Stimulated activated CD4-positive, alpha-beta T cell treated with anti-CD3 and anti-CD28 coated beads, TNF-alpha, amount 100 ng/mL, for 48 hours (primary cell): Measurements from ENCODE around the gene ATP2B2.
"Not testable (repeated sequence)": the region's sequence is repeated elsewhere in the genome, so short reads cannot be mapped to it uniquely, and the experiment has no call there.

ENCODE experiments used
- DNase-seq, 3 donors: peaks; one replicate each; pipeline ENCODE4 v3.0.0-alpha.2; 2020; ENCODE audit warnings: low read depth in 3 of 3

ATP2B2 gene

DNA sequence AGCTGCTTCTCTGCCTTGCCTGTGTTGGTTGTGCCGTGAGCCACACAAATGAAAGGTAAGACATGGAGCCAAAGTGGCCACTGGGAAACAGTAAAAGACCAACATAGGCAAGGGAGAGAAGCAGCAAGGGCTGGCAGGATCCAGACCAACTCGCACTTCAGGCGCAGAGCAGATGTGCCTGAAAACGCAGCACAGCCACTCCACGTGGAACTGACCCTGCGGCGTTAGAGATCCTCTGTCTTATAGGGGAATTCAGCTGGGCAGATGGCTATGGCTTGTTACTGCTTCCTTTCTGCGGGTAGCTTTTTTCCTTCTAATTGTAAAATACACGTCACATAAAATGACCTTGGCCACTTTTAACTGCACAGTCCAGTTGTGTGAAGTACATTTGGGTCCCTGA, 202.3 kb downstream of the ATP2B2 start:
- DNase-seq, result no peak

DNA sequence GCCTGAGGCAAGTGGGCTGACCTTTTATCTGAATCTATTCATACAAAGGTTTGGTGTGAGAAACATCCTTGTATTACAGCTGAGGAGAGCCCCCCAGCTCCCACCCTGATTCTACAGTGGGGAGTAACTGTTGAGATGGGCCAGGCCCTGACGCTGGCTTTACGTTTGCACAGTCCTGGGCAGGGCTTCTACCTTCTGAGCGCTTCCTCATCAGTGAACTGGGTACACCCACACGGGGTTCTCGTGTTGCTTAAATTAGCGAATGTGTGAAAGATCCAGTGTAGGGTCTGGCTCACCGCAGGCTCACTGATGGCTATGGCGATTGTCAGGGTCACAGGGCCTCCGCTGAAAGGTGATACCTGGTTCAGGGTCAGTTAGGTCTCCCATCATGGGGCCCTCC, 205.3 kb downstream of the ATP2B2 start:
- DNase-seq, result no peak

DNA sequence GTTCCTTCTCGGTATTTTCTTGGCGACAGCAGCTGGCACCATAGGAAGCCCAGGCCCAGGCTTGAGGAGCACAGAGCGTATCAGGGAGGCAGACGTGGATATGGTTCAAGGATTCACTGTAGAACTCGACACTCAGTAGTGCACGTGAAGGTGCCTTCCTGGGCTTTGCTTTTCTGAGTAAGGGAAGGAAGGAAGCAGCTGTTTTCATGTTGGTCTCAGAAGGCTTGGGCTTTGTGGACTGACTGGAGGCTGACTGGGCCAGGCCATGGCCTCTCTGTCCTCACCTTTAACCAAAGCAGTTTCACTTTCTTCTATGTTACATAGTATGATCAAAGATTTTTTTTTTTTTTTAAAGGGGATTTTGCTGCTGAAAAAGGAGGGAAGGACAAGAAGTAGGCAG, 205.7 kb downstream of the ATP2B2 start:
- no peak for DNase-seq

DNA sequence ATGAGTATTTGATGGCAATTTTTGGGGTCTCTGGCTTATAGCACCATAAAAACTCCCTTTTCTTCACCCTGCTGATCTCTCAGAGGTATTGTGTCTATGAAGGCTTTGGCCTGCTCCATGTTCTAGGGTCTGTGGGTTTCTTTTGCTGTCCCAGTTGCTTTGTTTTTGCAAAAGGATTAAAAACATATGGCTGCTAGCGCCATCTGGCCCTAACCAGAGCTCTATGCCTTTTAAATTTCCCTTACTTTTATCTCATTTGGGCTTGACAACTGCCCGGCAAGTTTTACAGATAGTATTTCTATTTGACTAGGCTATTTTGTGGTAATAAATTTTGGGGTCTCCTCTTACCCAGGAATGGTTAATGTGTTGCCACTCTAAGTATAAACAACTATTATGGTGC, 206.2 kb downstream of the ATP2B2 start:
- DNase-seq, result no peak

DNA sequence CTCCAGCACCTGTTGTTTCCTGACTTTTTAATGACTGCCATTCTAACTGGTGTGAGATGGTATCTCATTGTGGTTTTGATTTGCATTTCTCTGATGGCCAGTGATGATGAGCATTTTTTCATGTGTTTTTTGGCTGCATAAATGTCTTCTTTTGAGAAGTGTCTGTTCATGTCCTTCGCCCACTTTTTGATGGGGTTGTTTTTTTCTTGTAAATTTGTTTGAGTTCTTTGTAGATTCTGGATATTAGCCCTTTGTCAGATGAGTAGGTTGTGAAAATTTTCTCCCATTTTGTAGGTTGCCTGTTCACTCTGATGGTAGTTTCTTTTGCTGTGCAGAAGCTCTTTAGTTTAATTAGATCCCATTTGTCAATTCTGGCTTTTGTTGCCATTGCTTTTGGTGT, 207.3 kb downstream of the ATP2B2 start:
- not testable (repeated sequence) for DNase-seq

DNA sequence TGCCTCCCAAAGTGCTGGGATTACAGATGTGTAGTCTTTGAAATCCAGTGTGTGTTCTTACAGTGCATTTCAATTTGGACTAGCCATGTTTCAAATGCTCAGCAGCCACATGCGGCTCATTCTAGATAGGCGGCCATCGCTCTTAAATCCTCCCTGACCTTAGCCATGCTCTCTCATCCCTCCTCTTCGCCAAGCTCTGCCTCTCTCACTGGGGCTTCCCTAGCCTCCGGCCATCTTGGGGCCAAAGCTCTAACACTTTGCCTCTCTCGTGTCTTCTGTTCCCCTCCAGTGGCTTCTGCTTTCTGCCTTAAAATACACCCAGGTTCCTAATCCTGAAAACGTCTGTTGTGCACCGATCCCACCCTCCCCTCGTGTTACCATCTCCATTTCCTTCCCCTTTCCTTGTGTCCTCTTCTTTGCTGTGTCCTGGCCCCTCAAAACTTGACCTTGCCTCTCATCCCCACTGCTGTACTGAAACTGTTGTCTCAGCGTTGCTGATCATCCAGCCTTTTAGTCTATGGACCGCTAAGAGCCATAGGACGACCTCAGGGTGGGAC, 211.3 kb downstream of the ATP2B2 start:
- DNase-seq, result no peak

DNA sequence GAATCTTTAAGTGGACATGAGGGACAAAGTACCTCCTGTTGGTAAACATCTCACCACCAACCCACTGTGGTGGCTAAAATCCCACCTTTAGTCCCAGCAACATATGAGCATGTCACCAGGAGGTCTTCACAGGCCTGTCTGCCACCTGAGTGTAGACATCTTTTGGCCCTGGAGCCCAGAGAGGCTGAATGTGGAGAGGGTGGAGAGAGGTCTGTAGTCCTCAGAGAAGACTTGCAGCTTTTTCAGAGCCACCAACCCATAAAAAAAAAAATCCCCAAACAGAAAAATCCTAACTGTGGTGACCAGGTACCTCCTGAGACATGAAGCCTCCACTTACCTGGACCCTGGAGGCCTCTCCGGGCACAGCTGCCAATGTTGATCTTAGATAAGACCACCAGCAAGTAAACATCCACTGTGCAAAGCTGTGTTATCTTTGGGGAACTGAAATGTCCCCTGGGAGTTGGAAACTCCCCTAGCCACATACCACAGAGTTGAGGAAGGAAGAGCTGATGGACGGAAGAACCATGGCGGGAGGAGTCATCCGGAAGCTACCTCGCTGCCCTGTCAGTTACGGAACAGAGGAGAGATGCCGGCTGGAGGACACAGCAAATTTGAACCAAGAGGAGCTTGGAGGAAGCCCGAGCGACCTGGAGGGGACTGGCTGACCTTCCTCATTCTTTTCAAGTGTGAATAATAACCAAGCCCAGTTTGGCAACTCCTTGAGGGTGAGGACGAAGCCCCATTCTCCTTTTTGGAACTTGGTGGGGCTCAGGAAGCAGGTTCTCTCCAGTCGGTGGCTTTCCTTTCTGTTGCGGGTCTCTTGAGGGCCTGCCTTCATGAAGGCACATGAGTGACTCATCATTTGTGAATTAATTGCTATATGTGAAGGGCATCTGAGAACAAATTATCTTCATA, 212.6 kb downstream of the ATP2B2 start, which contains the start of gene GHRL:
GHRL (minus strand) TSS at position 443 of the 915 bp plus-strand sequence. CDS start 2,767 bp downstream, outside the sequence.
- no peak for DNase-seq

DNA sequence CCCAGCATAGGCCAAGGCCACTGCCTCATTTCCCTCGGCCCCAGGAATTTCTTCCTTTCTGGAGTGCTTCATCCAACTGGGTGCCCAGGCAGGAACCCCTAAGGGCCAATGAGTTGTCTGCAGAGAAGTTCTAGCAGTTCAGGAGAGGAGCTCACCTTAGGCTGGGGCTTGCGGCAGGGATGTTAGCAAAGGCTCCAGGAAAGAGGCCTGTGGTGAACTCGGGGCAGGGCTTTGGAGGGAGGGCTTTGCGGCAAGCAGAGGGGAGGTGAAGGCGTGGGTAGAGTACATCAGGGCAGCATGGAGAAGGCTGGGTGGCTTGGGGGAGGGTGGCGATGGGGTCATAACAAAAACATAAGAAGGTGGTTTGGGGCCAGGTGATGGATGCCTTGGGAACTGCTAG, 213.7 kb downstream of the ATP2B2 start:
- no peak for DNase-seq

DNA sequence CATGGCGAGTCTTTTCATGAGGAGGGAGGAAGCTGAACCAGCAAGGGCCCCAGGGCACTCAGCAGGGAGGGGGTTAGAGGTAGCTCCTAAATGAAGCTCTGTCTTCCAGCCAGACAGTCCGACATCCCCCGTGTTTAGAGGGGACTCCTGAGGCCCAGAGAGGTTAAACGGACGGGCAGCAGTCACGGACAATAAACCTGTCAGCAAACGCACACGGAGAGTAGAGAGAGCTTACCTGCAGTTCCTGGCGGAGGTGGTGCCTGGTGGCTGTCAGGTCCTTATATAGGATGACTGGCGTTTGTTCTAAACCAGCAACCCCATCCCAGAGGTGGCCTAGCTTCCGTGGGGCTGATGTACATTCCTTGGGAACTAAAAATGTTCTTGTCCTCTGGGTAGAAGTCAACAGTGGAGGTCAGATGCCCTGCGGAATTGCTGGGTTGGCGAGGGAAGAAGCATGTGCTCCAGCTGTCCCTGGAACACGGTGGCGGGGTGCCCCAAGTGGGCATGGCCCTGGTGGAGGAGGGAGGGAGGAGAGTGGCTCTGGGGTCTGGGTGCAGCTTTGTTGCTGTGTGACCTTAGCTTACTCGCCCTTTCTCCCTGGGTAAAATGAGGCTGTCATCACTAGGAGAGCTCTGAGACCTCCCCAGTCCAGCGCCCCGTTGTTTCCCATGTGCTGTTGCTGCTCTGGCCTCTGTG, 214.8 kb downstream of the ATP2B2 start:
- no peak for DNase-seq

DNA sequence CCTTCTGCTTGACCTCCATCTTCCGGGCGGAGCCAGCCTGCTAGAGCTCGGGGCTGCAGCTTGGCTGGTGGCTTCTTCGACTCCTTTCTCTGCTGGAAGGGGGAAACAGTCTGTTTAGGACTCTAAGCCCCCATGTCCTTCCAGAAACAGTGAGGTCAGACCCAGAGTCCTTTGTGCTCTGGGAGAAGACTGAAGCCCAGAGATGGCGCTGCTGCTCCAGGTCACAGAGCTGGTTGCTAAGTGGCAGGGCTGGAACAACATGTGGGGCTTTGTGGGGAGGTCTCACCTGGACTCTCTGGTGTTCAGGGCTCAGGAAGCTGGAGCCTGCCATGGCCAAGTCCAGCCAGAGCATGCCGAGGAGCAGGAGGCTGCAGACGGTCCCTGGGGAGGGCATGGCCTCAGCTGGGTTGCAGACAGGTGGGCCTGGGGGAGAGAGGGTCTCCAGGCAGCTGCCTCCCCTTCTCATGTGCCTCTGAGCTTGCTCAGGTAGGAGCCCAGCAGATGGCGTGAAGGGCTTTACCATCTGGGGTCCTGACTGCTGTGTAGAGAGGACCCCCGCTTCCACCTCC, 215.5 kb downstream of the ATP2B2 start:
- DNase-seq, result no peak

DNA sequence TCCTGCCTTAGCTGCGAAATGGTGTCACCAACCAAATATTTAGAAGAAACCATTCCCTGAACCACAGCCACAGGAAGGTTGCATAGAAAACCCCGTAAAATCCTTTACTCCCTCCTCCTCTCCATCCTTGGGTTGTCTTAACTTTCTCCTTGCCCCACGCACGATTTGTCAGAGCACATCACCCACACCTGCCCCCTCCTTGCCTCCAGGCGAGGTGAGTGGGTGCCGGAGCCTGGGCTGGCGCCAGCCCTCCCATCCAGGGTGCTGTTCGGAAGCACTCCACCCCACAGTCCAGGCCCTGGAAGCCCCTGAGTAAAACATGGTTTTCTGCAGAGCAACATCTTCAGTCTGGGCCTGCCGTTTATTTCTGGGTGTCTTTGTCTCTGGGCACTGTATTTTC, 216.3 kb downstream of the ATP2B2 start:
- no peak for DNase-seq

DNA sequence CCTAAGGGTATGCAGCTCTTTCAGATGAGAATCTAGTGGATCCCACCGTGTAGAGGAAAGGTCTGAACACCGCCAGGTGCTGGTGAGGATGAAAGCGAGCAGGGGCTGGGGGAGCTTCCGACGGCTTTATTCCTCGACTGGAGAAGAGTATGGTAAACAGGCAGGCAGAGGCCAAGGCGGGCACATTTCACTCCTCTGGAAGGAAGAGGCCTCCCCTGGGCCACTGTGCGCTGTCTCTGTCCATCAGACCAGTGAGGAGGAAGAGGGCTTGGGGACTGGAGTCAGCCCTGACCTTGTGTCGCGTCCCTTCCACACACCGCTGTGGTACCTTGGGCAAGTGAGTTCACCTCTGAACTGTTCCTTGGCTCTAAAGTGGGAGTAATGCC, 216.8 kb downstream of the ATP2B2 start:
- DNase-seq, result no peak

DNA sequence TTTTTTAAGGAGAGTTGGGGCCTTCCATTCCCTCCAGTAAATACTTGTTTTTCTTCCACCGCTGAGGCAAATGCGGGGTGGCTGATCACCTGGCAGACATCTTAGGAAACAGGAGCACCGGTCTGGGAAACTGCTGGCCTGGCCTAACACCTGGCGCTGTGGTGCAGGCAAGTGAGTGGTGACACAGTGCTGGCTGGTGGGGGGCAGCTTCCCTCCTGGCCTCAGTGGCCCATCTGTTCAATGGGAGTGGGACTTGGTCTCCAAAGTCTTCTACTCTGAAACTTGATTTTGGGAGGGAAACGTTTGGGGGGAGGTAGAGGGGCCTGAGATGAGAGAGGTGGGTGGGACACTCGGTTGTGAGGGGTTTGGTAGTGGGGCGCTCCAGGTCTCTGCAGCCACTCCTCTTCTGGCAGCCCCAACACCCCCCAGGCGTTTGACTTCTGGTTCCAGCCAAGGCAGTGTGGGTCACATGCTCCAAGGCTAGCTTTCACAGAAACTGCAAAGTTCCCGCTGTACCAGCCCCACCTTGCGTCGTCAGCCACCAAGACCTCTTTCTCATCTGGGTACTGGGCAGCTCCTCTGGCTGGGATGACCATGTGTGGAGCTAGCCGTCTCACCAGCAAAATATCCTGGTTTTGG, 217.3 kb downstream of the ATP2B2 start:
- DNase-seq, result no peak

DNA sequence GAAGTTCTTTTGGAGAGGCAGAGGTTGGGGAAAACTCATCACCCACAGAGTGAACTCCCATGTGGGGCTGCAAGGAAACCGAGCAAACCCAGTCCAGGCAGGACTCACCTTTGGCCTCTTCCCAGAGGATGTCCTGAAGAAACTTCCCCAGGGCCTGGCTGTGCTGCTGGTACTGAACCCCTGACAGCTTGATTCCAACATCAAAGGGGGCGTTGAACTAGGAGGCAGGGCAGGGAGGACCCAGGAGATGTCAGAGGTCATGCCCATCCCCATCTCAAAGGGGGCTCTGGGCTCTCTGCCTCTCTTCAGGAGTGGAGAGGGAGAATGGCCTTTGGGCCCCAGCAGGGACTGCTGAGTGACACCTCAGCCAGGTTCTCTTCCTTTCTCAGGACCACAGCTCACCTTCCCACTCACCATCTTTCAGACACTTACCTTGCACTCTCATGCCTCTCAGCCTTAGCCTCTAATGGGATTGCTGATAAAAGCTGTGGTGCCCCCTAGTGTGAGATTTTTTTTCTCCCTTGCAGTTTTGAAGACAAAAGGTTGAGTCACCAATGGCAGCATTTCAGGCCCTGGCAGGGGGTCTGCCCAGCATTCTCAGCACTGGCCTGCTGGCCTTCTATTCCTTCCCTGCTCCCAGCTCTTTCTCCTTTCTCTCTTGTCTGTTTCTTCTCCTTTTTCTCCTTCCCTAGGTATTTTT, 218.6 kb downstream of the ATP2B2 start:
- DNase-seq, result peak in 1 of 3 donors; percentile 26

DNA sequence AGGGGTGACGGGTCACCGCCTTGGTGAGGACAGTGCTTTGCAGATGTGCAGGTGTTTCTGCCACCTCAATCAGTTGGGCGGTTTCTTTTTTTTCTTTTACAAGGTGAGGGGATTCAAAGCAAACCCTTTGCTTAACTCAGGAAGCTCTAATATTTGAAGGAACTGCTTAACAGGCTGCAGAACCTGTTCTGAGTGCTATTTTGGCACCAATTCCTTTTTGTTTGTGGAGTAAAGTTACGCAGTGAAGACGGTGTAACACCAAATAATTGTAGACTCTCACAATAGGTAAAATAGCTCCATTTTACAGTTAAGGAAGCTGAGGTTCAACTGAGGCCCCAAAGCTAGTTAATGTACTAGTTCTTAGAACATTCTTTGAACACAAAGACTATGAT, 219.3 kb downstream of the ATP2B2 start:
- no peak for DNase-seq

DNA sequence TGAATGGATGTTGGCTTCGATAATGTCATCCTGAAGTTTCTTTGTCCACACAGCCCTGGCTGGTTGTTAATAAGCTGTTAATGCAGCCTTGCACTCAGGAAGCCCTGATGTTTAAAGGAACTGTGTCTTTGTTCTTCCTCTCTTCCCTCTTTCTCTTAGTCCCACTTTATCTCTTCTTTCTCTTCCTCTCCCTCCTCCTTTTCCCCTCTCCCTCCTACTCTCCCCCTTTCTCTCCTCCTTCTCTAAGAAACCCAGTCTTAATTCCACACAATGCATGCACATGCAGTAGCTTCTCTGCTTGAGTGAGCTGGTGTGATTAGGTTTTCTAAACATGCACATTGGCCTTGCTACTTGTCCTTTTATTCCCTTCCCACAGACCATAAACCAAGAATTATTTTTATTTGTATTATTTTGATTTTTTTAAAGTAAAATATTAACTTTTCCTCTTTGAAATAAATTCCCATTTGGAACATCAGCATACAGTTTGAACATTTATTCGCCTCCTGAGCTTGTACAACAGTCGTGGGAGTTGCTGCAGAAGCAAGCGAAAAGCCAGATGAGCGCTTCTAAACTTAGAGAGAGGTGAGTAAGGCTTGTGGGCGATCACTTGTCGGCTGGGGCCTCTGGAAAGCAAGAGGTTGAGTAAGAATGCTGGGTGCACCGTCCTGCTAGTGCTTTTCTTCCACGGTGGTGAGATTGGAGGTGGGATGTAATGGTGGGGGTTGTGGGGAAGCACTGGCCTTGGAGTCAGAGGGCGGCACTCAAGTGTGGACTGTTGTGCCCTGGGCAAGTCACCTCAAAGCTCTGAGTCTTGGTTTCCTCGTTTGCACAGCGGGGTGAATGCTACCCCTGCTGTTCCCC, 219.9 kb downstream of the ATP2B2 start:
- DNase-seq, result no peak

DNA sequence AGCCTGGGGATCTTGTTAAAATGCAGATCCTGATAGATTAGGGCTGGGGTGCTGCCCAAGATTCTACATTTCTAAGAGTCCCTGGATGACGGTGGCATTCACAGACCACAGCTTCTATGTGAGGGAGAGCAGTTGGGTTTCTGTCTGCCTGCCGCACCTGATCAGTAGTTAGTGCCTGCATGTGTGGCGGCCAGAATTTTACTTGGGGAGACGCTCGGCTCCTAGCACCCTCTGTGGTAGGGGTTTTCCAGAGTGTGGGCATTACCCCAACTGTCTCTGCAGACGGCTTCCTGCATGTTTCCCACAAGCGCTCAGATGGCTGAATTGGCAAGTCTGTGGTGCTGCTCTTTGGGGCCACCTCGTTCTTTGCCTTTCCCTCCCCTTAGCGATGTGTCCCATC, 220.9 kb downstream of the ATP2B2 start:
- DNase-seq, result peak in 1 of 3 donors; percentile 26

DNA sequence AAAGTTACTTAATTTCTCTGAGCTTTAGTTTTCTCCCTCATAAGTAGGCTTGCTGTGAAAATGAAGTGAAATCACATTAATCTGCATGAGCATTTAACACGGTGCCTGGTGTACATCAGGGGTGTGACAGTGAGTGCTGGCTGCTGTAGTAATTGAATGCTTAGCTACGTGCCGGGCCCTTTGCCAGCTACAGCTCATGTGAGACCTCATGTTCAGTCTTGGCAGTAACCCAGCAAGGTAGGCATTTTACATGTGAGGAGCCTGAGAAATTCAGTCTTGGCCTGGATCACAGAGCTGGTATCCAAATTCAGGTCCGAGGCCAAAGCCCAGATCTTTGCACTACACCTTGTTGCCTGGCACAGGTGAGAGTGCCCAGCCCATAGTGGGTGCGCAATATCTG, 221.7 kb downstream of the ATP2B2 start:
- DNase-seq, result no peak

DNA sequence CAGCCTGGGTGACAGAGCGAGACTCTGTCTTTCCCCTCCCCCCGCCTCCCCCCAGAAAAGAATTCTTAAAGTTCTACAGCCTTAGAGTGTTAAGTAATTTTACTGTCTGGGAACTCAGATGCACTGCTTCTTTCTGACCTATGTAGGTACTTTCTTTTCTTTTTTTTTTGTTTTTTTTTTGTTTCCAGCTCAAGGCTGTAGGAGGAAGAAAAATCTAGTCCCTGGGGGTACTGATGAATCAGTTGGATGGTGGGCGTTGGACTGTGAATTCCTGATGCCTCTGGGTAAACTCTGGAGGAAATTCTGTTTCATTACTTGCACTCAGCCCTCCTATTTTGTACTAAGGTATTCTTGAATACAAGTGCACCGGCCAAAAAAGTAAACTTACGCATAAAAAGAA, 223.4 kb downstream of the ATP2B2 start:
- no peak for DNase-seq

DNA sequence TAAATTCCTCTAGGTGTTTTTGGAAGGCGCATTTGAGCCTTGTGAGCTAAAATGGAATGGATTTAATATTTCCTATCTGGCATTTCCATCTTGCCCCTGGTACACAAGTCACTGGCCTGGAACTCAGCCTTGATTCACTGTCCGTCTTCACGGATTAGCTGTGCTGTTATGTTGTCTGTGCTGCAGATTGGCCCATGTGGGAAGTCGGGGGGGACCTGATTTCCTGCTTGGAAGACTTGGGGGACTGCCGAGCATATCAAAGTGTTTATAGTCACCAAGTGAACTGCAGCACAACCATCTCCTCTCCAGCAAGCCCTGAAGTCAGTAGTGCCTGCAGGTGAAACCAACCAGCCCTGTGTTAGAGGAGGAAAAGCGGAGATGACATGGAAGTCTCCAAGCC, 224.8 kb downstream of the ATP2B2 start:
- no peak for DNase-seq
